HG03354 (cell line): ENCODE results near the gene APOL1.
"Not testable (repeated sequence)": the region's sequence is repeated elsewhere in the genome, so short reads cannot be mapped to it uniquely, and the experiment has no call there.

Experiments used
- ATAC-seq: cut with Tn5 transposase; IDR thresholded peaks from one replicate; pipeline ENCODE4 v1.9.1; 2021; ENCODE audit warnings: mild to moderate bottlenecking; ENCODE audit not compliant: unreplicated experiment, poor library complexity, severe bottlenecking

The APOL1 gene

GRCh38 chr22:36261675-36262074, 8.7 kb downstream of the APOL1 start:
- ATAC-seq = not testable (repeated sequence)

- ATAC-seq = not testable (repeated sequence)
These were observed 9.4 kb downstream of the APOL1 start for GRCh38 chr22:36262307-36262706.

DNA sequence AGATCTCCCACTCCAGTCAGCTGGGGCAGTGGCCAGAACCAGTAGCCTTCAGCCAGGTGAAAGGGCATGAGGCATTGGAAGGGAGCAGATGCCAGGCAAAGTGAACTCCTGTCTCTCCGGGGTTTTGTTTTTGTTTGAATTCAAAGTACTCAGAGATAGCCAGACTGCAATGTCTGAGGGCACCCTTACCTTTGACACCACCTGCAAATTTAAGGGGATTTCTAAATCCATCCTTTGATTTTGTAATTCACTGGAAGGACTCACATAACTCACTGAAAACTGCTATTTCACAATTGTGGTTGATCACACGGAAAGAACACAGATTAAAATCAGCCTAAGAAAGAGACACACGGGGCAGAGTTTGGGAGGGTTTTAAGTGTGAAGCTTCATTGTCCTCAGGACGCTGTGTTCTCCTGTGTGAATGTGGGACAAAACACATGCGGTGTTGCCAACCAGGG, 10.3 kb downstream of the APOL1 start:
- ATAC-seq = not testable (repeated sequence)

GRCh38 chr22:36263886-36264664, 11.1 kb downstream of the APOL1 start:
- ATAC-seq = not testable (repeated sequence)

DNA sequence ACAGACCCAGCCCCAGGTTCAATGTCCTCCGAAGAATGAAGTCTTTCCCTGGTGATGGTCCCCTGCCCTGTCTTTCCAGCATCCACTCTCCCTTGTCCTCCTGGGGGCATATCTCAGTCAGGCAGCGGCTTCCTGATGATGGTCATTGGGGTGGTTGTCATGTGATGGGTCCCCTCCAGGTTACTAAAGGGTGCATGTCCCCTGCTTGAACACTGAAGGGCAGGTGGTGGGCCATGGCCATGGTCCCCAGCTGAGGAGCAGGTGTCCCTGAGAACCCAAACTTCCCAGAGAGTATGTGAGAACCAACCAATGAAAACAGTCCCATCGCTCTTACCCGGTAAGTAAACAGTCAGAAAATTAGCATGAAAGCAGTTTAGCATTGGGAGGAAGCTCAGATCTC, 14.1 kb downstream of the APOL1 start:
- no peak for ATAC-seq

DNA sequence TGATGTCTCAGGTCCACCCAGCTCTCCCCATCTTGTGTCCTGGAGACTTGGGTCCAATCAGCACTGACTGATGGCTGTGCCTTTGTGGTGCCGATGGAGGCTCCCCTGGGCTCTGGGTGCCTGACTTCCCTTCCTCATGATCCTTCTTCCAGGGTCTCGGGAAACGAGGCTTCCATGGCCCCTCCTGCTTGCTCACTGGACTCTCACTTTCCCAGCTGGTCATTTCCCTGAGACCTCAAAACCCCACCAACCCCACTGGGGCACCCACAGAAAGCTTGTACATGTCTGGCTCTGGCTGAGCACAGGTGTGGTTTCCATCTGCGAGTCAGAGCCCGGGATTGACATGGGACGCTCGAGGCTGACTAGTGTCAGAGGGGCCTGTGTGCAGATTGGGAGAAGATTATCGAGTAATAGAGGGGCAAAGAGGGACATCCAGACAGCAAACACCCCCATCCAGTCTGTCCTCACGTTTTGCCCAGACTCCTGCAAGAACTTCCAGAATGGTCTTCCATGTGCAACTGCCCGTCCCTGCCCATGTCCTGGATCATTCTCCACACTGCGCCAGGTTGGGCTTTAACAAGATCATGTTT, 15.1 kb downstream of the APOL1 start:
- ATAC-seq = no peak

DNA sequence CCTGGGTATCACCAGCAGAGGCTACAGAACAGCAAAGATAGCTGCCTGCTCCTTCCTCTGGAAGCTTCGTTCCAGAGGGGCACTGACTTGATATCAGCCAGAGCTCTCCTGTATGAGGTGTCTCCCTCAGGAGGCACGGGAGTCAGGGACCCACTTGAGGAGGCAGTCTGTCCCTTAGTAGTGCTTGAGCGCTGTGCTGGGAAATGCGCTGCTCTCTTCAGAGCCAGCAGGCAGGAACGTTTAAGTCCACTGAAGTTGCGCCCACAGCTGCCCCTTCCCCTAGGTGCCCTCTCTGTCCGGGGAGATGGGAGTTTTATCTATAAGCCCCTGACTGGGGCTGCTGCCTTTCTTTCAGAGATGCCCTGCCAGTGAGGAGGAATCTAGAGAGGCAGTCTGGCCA, 18.3 kb downstream of the APOL1 start:
- not testable (repeated sequence) for ATAC-seq

GRCh38 chr22:36271951-36272350, 19.0 kb downstream of the APOL1 start:
- not testable (repeated sequence) for ATAC-seq

DNA sequence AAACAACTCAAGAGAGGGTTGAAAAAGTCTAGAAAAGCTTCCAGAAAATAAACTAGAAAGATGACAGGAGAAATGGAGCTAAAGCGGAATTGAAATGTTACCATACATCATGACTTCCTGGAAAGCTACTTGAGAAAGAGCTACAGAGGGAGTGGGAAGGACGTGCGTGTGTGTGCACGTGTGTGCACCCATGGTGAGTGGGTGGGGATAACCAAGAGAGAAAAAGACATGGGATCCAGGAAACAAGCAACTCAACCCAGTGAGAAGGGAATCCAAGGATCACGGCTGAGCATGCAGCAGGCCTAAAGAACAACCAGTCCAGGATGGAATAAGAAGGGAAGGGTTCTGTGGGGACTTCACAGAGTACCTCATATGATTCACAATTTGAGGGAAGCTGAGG, 21.6 kb downstream of the APOL1 start:
- no peak for ATAC-seq

DNA sequence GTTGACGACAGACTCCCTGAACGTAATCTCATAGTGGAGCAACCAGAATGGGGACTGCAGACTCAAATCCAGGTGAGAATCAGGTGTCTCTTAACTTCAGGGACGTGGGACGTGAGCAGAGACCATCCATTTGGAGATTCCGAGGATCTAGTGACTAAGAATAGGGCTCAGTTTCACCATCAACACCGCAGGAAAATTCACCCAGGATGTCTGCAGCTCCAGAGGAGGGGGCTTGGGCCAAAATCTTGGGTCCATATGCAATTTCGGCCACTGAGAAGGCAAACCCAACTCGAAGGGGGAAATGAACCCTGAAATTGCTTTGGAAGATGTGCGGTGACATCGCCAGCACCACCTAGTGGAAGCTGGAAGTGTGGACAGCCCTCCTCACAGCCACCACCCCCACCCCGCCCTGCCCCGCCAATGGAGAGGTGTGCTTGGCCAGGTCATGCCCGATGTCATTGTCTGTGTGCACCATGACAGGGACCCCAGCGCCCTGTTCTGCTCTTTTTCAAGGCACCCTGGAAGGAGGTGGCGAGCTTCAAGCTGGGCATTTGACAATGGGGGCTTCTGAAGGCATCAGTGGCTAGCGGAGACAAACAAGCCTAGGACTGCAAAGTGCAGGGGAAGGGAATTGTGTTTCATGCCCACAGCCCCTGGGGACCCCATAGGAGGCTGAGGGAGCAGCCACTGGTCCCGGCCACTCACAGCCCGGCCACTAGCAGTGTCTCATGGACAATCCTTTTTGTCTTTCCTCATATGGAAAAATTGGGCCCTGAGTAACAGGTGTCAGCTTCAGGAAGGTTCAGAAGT, 24.8 kb downstream of the APOL1 start:
- no peak for ATAC-seq

GRCh38 chr22:36279219-36279666, 26.3 kb downstream of the APOL1 start:
- no peak for ATAC-seq

- ATAC-seq = no peak
These were observed 27.4 kb downstream of the APOL1 start for GRCh38 chr22:36280379-36280778.

GRCh38 chr22:36281781-36282327, 28.9 kb downstream of the APOL1 start:
- ATAC-seq = no peak

GRCh38 chr22:36282328-36282831, 29.4 kb downstream of the APOL1 start:
- no peak for ATAC-seq

- ATAC-seq = no peak
These were observed 31.2 kb downstream of the APOL1 start for GRCh38 chr22:36284171-36284571.

- no peak for ATAC-seq
These were observed 32.1 kb downstream of the APOL1 start for GRCh38 chr22:36285017-36285416.

DNA sequence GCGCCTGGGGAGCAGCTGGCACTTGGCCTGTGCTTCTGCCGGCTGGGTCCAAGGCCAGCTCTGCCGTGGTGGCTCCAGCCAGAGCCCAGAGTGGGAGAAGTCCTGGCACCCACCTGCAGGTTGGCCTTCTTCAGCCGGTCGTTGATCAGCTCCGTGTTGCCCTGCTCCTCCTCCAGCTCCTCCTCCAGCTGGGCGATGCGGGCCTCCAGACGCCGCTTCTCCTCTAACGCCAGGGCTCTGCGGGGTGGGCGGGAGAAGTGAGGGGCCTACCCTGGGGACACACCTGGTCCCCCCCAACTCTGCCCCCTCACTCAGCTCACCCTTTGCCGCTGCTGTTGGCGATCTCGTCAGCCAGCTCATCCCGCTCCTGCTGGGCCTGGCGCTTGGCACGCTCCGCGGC, 32.6 kb downstream of the APOL1 start:
- ATAC-seq = no peak

- no peak for ATAC-seq
These were observed 33.4 kb downstream of the APOL1 start for GRCh38 chr22:36286096-36286957.

- no peak for ATAC-seq
These were observed 35.1 kb downstream of the APOL1 start for GRCh38 chr22:36287881-36288515.
